Right kidney (tissue), 1 donor: ENCODE measurements around the gene ZNF519.

Source experiments
- DNase-seq: peaks from one replicate; pipeline ENCODE4 v3.0.0-alpha.2; 2016

The ZNF519 gene

GRCh38 chr18:14100503-14101286 lies 31.5 kb downstream of the ZNF519 start:
- no peak for DNase-seq

- DNase-seq: no peak
Measured at GRCh38 chr18:14098428-14098827, 33.8 kb downstream of the ZNF519 start.

- no peak for DNase-seq
Measured at GRCh38 chr18:14097761-14098160, 34.5 kb downstream of the ZNF519 start.

GRCh38 chr18:14093307-14093915 lies 38.8 kb downstream of the ZNF519 start:
- no peak for DNase-seq

- no peak for DNase-seq
Measured at GRCh38 chr18:14092625-14093306, 39.5 kb downstream of the ZNF519 start.

- DNase-seq: no peak
Measured at GRCh38 chr18:14089781-14090180, 42.5 kb downstream of the ZNF519 start.

- no peak for DNase-seq
Measured at GRCh38 chr18:14089191-14089590, 43.0 kb downstream of the ZNF519 start.

- DNase-seq: peak; percentile 58
Measured at GRCh38 chr18:14086458-14087231, 45.6 kb downstream of the ZNF519 start.

- no peak for DNase-seq
Measured at GRCh38 chr18:14085770-14086457, 46.3 kb downstream of the ZNF519 start.

GRCh38 chr18:14075196-14075595 lies 57.0 kb downstream of the ZNF519 start:
- DNase-seq: no peak

- DNase-seq: no peak
Measured at GRCh38 chr18:14074187-14074586, 58.0 kb downstream of the ZNF519 start.

GRCh38 chr18:14053661-14054060 lies 78.6 kb downstream of the ZNF519 start:
- DNase-seq: no peak
